Activated T-helper 2 cell treated with anti-CD3 and anti-CD28 coated beads, Interferon-gamma antibody, Interleukin-2, Interleukin-4, amounts not matched to agents 10 μg/mL and 5 μg/mL and 100 μg/mL, durations not matched to agents 14 hours and 24 hours and 36 hours (primary cell): ENCODE results near the gene TNRC6C. TPM values are rescaled to one million over a fixed set of nuclear protein-coding genes. Genes with fewer than 3 reads are reported as not detected.
A peak's percentile ranks its signal among the peaks of the same experiment; 100 is the strongest.

ENCODE experiments used
- DNase-seq: peaks from one replicate; pipeline ENCODE4 v3.0.0; 2021; ENCODE audit warnings: low spot score
- H3K27ac Mint-ChIP-seq: one replicate; pipeline ENCODE4 v1.8.0; 2021; ENCODE audit warnings: mixed read lengths
- H3K27me3 Mint-ChIP-seq: one replicate; pipeline ENCODE4 v1.8.0; 2021; ENCODE audit warnings: low read depth, mixed read lengths
- H3K36me3 Mint-ChIP-seq: one replicate; pipeline ENCODE4 v1.8.0; 2021; ENCODE audit warnings: low read depth, mixed read lengths
- H3K4me1 Mint-ChIP-seq: one replicate; pipeline ENCODE4 v1.8.0; 2021; ENCODE audit warnings: low read depth, mixed read lengths
- H3K4me3 Mint-ChIP-seq: one replicate; pipeline ENCODE4 v1.8.0; 2021; ENCODE audit warnings: low read depth, mild to moderate bottlenecking, moderate library complexity, mixed read lengths
- H3K9me3 Mint-ChIP-seq: one replicate; pipeline ENCODE4 v1.8.0; 2021; ENCODE audit warnings: mixed read lengths
- intact Hi-C: fragments of 100-400 bp; cut with micrococcal nuclease; formaldehyde crosslinking; loops from one replicate; pipeline ENCODE4 v1.15.1; 2023
- total RNA-seq: library from RNA; stranded (reverse); gene quantifications from 2 replicates; pipeline ENCODE4 v1.2.3, GENCODE V29; 2022

Gene TNRC6C, protein sequence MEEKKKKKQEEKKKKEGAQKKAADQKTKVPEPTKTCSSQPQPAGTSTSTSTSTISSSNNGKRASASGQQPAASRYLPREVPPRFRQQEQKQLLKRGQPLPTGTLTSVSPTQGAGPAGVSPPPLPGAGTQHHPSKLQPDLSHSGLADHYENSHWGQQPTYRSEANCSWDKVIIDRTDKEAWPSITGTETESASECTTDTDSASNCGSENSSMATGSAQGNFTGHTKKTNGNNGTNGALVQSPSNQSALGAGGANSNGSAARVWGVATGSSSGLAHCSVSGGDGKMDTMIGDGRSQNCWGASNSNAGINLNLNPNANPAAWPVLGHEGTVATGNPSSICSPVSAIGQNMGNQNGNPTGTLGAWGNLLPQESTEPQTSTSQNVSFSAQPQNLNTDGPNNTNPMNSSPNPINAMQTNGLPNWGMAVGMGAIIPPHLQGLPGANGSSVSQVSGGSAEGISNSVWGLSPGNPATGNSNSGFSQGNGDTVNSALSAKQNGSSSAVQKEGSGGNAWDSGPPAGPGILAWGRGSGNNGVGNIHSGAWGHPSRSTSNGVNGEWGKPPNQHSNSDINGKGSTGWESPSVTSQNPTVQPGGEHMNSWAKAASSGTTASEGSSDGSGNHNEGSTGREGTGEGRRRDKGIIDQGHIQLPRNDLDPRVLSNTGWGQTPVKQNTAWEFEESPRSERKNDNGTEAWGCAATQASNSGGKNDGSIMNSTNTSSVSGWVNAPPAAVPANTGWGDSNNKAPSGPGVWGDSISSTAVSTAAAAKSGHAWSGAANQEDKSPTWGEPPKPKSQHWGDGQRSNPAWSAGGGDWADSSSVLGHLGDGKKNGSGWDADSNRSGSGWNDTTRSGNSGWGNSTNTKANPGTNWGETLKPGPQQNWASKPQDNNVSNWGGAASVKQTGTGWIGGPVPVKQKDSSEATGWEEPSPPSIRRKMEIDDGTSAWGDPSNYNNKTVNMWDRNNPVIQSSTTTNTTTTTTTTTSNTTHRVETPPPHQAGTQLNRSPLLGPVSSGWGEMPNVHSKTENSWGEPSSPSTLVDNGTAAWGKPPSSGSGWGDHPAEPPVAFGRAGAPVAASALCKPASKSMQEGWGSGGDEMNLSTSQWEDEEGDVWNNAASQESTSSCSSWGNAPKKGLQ (N-terminal part only)
- 18.4 and 25.0 TPM in 2 replicates for total RNA-seq

GRCh38 chr17:77957857-77958715, at the start of gene TNRC6C:
Gene TNRC6C (plus strand): TSS chr17:77958703. CDS start chr17:78004207, 45,504 bp downstream.
- peaks cover 4% of the 10 kb centered on the region for H3K36me3 Mint-ChIP-seq
- intact Hi-C loops = loop anchor here (2.0 to 10.0 kb wide), 4 partner anchors 75 to 583 kb away; no protein-coding TSS in a partner anchor
- peaks cover 35% of the 10 kb centered on the region for H3K4me1 Mint-ChIP-seq
- H3K4me3 Mint-ChIP-seq = peak within 1 kb of the TSS; percentile 90
- H3K27me3 Mint-ChIP-seq = peaks cover 39% of the 10 kb centered on the region
- H3K9me3 Mint-ChIP-seq = no peaks in the 10 kb centered on the region
- H3K27ac Mint-ChIP-seq = peak within 1 kb of the TSS; percentile 76
- DNase-seq = peak; percentile 99

GRCh38 chr17:77909236-77909635, 49.3 kb upstream of the TNRC6C start:
- H3K9me3 Mint-ChIP-seq = no peaks in the 10 kb centered on the region
- H3K27ac Mint-ChIP-seq = no peak overlapping the region
- peaks cover 27% of the 10 kb centered on the region for H3K27me3 Mint-ChIP-seq
- no peaks in the 10 kb centered on the region for H3K36me3 Mint-ChIP-seq
- no peak overlapping the region for H3K4me3 Mint-ChIP-seq
- no peak for DNase-seq
- intact Hi-C loops = no loop called here
- no peaks in the 10 kb centered on the region for H3K4me1 Mint-ChIP-seq

- intact Hi-C loops = no loop called here
- no peak overlapping the region for H3K27ac Mint-ChIP-seq
- H3K9me3 Mint-ChIP-seq = no peaks in the 10 kb centered on the region
- no peak overlapping the region for H3K4me3 Mint-ChIP-seq
- no peaks in the 10 kb centered on the region for H3K4me1 Mint-ChIP-seq
- H3K27me3 Mint-ChIP-seq = peaks cover 31% of the 10 kb centered on the region
- no peaks in the 10 kb centered on the region for H3K36me3 Mint-ChIP-seq
- DNase-seq = no peak
These were observed 48.7 kb upstream of the TNRC6C start for GRCh38 chr17:77909816-77910215.

GRCh38 chr17:77914385-77915254, 43.9 kb upstream of the TNRC6C start:
- Mint-ChIP-seq H3K27ac (no peak overlapping the region), H3K36me3 (no peaks in the 10 kb centered on the region), H3K4me1 (peaks cover 15% of the 10 kb centered on the region), H3K27me3 (peaks cover 63% of the 10 kb centered on the region), H3K9me3 (no peaks in the 10 kb centered on the region), H3K4me3 (no peak overlapping the region)
- no peak for DNase-seq
- intact Hi-C loops = no loop called here

DNA sequence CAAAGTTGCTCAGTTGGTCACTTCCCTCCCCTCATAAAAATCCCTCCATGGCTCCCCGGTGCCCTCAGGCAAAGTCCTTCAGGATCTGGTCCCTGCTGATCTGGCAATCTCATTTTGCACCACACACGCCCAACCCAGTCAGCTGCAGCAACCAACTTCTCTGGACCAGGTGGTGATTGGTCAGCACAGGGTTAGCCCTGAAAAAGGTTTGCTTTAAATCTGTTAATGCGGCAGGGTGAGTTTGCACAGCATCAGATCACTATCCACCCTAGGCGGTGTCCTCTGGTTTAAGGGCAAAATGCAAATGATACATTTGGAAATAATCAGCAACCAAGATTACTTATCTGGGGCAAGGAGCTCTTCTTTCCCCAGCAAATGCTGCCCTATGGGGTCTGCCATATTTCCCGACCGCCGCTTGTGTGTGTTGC, 42.9 kb upstream of the TNRC6C start:
- peaks cover 15% of the 10 kb centered on the region for H3K4me1 Mint-ChIP-seq
- intact Hi-C loops = no loop called here
- H3K9me3 Mint-ChIP-seq = no peaks in the 10 kb centered on the region
- no peak for DNase-seq
- H3K27me3 Mint-ChIP-seq = peaks cover 60% of the 10 kb centered on the region
- H3K27ac Mint-ChIP-seq = no peak overlapping the region
- no peak overlapping the region for H3K4me3 Mint-ChIP-seq
- H3K36me3 Mint-ChIP-seq = no peaks in the 10 kb centered on the region

DNA sequence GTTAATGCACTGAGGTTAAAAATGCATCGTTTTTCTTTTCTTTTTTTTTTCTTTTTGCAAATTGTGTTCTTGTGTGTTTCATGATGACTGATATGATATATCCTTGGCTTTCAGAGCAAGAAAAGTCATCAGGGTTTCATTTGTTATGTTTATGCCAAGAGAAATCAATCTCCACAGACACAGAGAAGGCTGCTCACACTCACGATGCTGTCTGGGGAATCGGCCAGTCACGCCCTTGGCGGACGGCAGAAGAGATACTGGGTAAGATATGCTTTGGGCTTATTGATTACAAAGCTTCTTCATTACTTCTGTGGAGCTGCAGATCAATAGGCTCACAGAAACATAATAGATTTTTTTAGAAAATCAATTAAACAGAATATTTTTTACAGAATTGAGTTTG, 42.2 kb upstream of the TNRC6C start:
- intact Hi-C loops = no loop called here
- Mint-ChIP-seq H3K27ac (no peak overlapping the region), H3K27me3 (peaks cover 55% of the 10 kb centered on the region), H3K36me3 (no peaks in the 10 kb centered on the region), H3K4me3 (no peak overlapping the region), H3K9me3 (no peaks in the 10 kb centered on the region), H3K4me1 (peaks cover 15% of the 10 kb centered on the region)
- no peak for DNase-seq

DNA sequence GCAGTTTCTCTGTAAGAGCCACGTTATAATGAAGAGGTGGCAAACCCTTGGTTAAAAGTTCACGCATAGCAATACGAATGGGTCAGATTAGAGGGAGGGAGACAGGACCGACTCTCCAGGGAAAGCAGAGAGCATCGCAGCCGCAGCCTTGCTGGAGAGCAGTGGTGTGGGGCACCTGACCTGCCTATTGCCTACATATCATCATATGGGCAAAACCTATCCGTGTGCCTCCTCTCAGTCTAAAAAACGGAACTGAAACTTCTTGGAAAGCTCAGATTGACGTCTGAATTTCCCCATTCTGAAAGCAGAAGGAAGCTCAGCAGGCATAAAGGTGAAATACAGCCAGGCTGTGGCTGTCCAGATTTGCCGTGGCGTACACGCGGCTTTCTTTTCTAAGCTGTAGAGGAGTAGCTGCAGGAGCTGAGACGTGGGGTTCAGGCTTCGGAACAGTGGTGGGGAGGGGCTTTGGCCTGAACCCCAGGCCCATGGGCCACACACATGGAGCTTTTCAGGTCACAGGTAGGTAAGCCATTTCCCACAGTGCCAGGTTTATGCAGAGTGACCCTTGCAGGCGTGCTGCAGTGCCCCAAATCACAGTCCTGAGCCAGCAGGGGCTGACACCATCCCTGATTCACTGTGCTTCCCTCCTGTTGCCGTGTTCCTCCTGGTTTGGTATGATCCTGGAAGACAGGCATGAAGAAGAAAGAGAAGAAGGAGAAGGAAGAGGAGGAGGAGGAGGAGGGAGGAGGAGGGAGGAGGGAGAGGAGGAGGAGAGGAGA, 41.6 kb upstream of the TNRC6C start:
- no peak overlapping the region for H3K4me3 Mint-ChIP-seq
- peaks cover 15% of the 10 kb centered on the region for H3K4me1 Mint-ChIP-seq
- H3K27ac Mint-ChIP-seq = no peak overlapping the region
- H3K36me3 Mint-ChIP-seq = no peaks in the 10 kb centered on the region
- peaks cover 50% of the 10 kb centered on the region for H3K27me3 Mint-ChIP-seq
- intact Hi-C loops = no loop called here
- no peak for DNase-seq
- H3K9me3 Mint-ChIP-seq = no peaks in the 10 kb centered on the region

DNA sequence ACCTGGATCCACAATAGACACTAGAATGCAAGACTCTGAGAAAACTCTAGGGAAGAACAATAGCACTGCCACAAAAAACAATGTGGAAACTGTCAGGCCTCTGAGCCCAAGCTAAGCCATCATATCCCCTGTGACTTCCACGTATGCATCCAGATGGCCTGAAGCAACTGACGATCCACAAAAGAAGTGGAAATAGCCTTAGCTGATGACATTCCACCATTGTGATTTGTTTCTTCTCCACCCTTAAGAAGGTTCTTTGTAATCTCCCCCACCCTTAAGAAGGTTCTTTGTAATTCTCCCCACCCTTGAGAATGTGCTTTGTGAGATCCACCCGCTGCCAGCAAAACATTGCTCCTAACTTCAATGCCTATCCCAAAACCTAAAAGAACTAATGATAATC, 39.2 kb upstream of the TNRC6C start:
- intact Hi-C loops = no loop called here
- Mint-ChIP-seq H3K4me3 (no peak overlapping the region), H3K27me3 (peaks cover 43% of the 10 kb centered on the region), H3K36me3 (no peaks in the 10 kb centered on the region), H3K4me1 (peaks cover 15% of the 10 kb centered on the region), H3K9me3 (no peaks in the 10 kb centered on the region), H3K27ac (no peak overlapping the region)
- no peak for DNase-seq

DNA sequence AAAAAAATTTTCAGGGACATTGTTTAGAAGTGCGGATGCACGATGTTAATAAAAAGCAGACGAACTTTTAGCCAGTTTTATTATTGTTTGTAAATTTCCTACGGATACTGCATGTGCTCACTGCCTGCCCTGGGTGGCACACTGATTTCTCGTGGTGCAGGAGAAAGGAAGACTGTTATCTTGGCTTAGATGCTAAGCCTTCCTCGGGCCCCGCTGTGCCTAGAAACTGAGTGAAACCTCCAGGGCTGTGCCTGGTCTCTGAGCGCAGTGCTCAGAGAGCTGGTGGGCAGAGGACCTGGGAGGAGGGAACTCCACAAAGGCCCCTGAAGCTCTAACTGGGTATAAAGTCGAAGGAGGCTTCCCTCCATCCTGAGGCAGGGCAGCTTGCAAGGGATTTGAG, 35.4 kb upstream of the TNRC6C start:
- H3K27ac Mint-ChIP-seq = no peak overlapping the region
- no peaks in the 10 kb centered on the region for H3K36me3 Mint-ChIP-seq
- peaks cover 17% of the 10 kb centered on the region for H3K27me3 Mint-ChIP-seq
- H3K9me3 Mint-ChIP-seq = no peaks in the 10 kb centered on the region
- intact Hi-C loops = no loop called here
- no peak overlapping the region for H3K4me3 Mint-ChIP-seq
- peaks cover under 1% of the 10 kb centered on the region for H3K4me1 Mint-ChIP-seq
- no peak for DNase-seq

DNA sequence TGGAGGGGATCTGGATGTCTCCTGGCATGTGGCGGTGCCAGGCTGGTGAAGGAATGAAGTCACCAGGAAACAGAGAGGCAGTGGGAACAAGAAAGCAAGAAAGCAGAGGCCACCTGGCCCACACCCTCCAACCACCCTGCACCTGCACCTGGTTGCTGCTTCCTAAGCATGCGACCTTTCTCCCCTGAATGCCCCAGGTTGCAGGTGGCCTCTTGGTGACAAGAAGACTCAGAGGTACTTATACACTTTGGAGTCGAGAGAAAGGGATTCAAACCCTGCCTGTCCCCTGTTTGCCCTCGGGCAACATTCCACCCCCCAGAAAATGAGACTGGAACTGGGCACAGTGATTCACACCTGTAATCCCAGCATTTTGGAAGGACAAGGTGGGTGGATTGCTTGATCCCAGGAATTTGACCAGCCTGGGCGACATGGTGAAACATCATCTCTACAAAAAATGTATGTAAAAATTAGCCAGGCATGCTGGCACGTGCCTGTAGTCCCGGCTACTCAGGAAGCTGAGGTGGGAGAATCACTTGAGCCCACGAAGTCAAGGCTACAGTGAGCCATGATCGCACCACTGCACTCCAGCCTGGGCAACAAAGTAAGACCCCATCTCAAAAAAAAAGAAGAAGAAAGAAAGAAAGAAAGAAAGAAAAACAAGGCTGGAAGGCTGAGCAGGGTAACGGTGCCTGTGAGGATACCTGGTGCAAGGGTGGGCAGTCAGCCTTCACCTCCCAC, 34.6 kb upstream of the TNRC6C start:
- H3K36me3 Mint-ChIP-seq = no peaks in the 10 kb centered on the region
- no peak overlapping the region for H3K4me3 Mint-ChIP-seq
- no peak for DNase-seq
- intact Hi-C loops = no loop called here
- no peak overlapping the region for H3K27ac Mint-ChIP-seq
- H3K9me3 Mint-ChIP-seq = no peaks in the 10 kb centered on the region
- H3K4me1 Mint-ChIP-seq = no peaks in the 10 kb centered on the region
- H3K27me3 Mint-ChIP-seq = peaks cover 19% of the 10 kb centered on the region
